ENCODE data around the gene OBP2B.

The OBP2B gene

GRCh38 chr9:133165452-133165730 is 43.7 kb downstream of the OBP2B start:
- ATAC-seq, result no peak

GRCh38 chr9:133164191-133164590 is 44.9 kb downstream of the OBP2B start:
- no peak for ATAC-seq

GRCh38 chr9:133163504-133164172 is 45.4 kb downstream of the OBP2B start, which contains the start of gene GBGT1:
Gene GBGT1, minus strand, starts transcription at chr9:133163914. Its CDS starts 1,502 bp downstream, at chr9:133162412.
- ATAC-seq, result peak; percentile 47 to 64

GRCh38 chr9:133162861-133163503 is 46.1 kb downstream of the OBP2B start:
- ATAC-seq, result no peak

- no peak for ATAC-seq
Observed at GRCh38 chr9:133161547-133161950, 47.5 kb downstream of the OBP2B start.

- peak in 1 of 2 donors; percentile 61 for ATAC-seq
Observed at GRCh38 chr9:133160742-133161546, 48.1 kb downstream of the OBP2B start.

- ATAC-seq, result no peak
Observed at GRCh38 chr9:133158695-133159094, 50.4 kb downstream of the OBP2B start.
